GM19239 (cell line): ENCODE data around the gene NRXN2.
"Not testable (repeated sequence)": the region's sequence is repeated elsewhere in the genome, so short reads cannot be mapped to it uniquely, and the experiment has no call there.

ENCODE experiments used
- DNase-seq: peaks from one replicate; pipeline ENCODE4 v3.0.0; 2011; ENCODE audit warnings: low spot score; ENCODE audit not compliant: insufficient read length
- FAIRE-seq: peaks from 2 replicates; lab custom pipeline; 2011; peaks lifted over from hg19 to GRCh38; lab: Jason Lieb, UNC

Gene NRXN2

GRCh38 chr11:64562723-64563351 lies 160.2 kb downstream of the NRXN2 start:
- no peak for FAIRE-seq

GRCh38 chr11:64561984-64562722 lies 160.8 kb downstream of the NRXN2 start:
- no peak for FAIRE-seq
- DNase-seq = no peak

More at GRCh38 chr11:64562723-64563351, 160.2 kb downstream of the NRXN2 start:
- DNase-seq = no peak

GRCh38 chr11:64561429-64561828 lies 161.6 kb downstream of the NRXN2 start:
- not testable (repeated sequence) for DNase-seq, FAIRE-seq

GRCh38 chr11:64560941-64561340 lies 162.1 kb downstream of the NRXN2 start:
- DNase-seq (no peak), FAIRE-seq (no peak)

GRCh38 chr11:64560139-64560771 lies 162.7 kb downstream of the NRXN2 start:
- FAIRE-seq = no peak
- DNase-seq = no peak

- no peak for DNase-seq
- no peak for FAIRE-seq
Measured at GRCh38 chr11:64559351-64560138, 163.5 kb downstream of the NRXN2 start.

- no peak for DNase-seq
- FAIRE-seq = no peak
Measured at GRCh38 chr11:64558869-64559268, 164.1 kb downstream of the NRXN2 start.

GRCh38 chr11:64558065-64558745 lies 164.8 kb downstream of the NRXN2 start:
- DNase-seq (no peak), FAIRE-seq (no peak)

- FAIRE-seq = no peak
- no peak for DNase-seq
Measured at GRCh38 chr11:64556721-64557250, 166.2 kb downstream of the NRXN2 start.
